IMR-90 (cell line): ENCODE results near the gene P4HA1. TPM values are rescaled to one million over a fixed set of nuclear protein-coding genes. Genes with fewer than 3 reads are reported as not detected.

Experiments
- ATAC-seq: fragments of 200-7000 bp; cut with Tn5 transposase; 2 replicates; pipeline ENCODE4 v1.9.1; 2020; ENCODE audit warnings: low read depth, mild to moderate bottlenecking, moderate library complexity
- BruUV-seq: library from RNA; stranded (reverse); fragments of 400-500 nt; replicated peaks from 2 replicates; lab custom pipeline; 2021; lab: Mats Ljungman, UMichigan
- CTCF ChIA-PET: fragments of 300-600 bp; formaldehyde crosslinking; extraction: SDS; loops from one replicate; lab custom pipeline; 2021; ENCODE audit warnings: antibody characterized with exemption; lab: Yijun Ruan, JAX
- POLR2A ChIA-PET: fragments of 300-600 bp; sonication (Branson Sonifier 250); formaldehyde crosslinking; loops from one replicate; lab custom pipeline; 2022; ENCODE audit warnings: antibody characterized with exemption; ENCODE audit not compliant: unreplicated experiment; lab: Charles Lee
- DNase-seq: peaks from one replicate; pipeline ENCODE4 v3.0.0; 2013
- H2AFZ ChIP-seq: replicated peaks from 2 replicates; pipeline ENCODE3; 2013; ENCODE audit warnings: low read length, mild to moderate bottlenecking; ENCODE audit not compliant: poor library complexity
- H2AK5ac ChIP-seq: 2 replicates; pipeline ENCODE4 v1.6.1; 2013; ENCODE audit warnings: low read depth, low read length, inconsistent platforms
- H2AK9ac ChIP-seq: replicated peaks from 2 replicates; pipeline ENCODE3; 2013; ENCODE audit warnings: mild to moderate bottlenecking, low read depth, low read length, moderate library complexity; ENCODE audit not compliant: poor library complexity
- H2BK120ac ChIP-seq: 2 replicates; pipeline ENCODE4 v1.6.1; 2013; ENCODE audit warnings: low read depth, low read length, inconsistent platforms
- H2BK15ac ChIP-seq: 3 replicates; pipeline ENCODE4 v1.6.1; 2013; ENCODE audit warnings: low read depth, low read length, inconsistent platforms
- H2BK20ac ChIP-seq: 2 replicates; pipeline ENCODE4 v1.6.1; 2013; ENCODE audit warnings: low read depth, mild to moderate bottlenecking, inconsistent platforms, low read length, moderate library complexity
- H2BK5ac ChIP-seq: 2 replicates; pipeline ENCODE4 v1.6.1; 2013; ENCODE audit warnings: mild to moderate bottlenecking, low read depth, low read length, inconsistent platforms; ENCODE audit not compliant: poor library complexity, severe bottlenecking
- H3K14ac ChIP-seq: replicated peaks from 2 replicates; pipeline ENCODE4 v1.6.1; 2013; ENCODE audit warnings: low read depth, low read length, inconsistent platforms
- H3K18ac ChIP-seq: 2 replicates; pipeline ENCODE4 v1.6.1; 2013; ENCODE audit warnings: low read depth, low read length, control low read depth
- H3K23ac ChIP-seq: 2 replicates; pipeline ENCODE4 v1.6.1; 2013; ENCODE audit warnings: low read depth, low read length, inconsistent platforms
- H3K27ac ChIP-seq: 2 replicates; pipeline ENCODE4 v1.5.1; 2013; ENCODE audit warnings: mild to moderate bottlenecking, control low read depth, low read length; ENCODE audit not compliant: insufficient read depth
- H3K27me3 ChIP-seq: 2 replicates; pipeline ENCODE4 v1.6.1; 2013; ENCODE audit warnings: low read length; ENCODE audit not compliant: control insufficient read depth, insufficient read depth
- H3K36me3 ChIP-seq: 2 replicates; pipeline ENCODE4 v1.6.1; 2013; ENCODE audit warnings: low read length, mixed read lengths; ENCODE audit not compliant: control insufficient read depth, insufficient read depth
- H3K4ac ChIP-seq: 2 replicates; pipeline ENCODE4 v1.6.1; 2013; ENCODE audit warnings: low read depth, low read length, inconsistent platforms
- H3K4me1 ChIP-seq: 2 replicates; pipeline ENCODE4 v1.6.1; 2013; ENCODE audit warnings: low read length, mixed read lengths; ENCODE audit not compliant: control insufficient read depth, insufficient read depth
- H3K4me2 ChIP-seq: 2 replicates; pipeline ENCODE4 v1.6.1; 2013; ENCODE audit warnings: low read depth, mild to moderate bottlenecking, control low read depth, low read length, moderate library complexity
- H3K4me3 ChIP-seq: 2 replicates; pipeline ENCODE4 v1.5.1; 2013; ENCODE audit warnings: low read depth, mild to moderate bottlenecking, control low read depth, low read length, moderate library complexity; ENCODE audit not compliant: insufficient read depth
- H3K56ac ChIP-seq: 2 replicates; pipeline ENCODE4 v1.6.1; 2013; ENCODE audit warnings: low read length, inconsistent platforms; ENCODE audit not compliant: insufficient read depth; ENCODE audit errors: extremely low read depth
- H3K79me1 ChIP-seq, 2 experiments: 2 replicates each; pipeline ENCODE4 v1.6.1; 2013; ENCODE audit warnings: low read length in 2 of 2, inconsistent platforms in 1 of 2, low read depth in 1 of 2
- H3K9ac ChIP-seq: 2 replicates; pipeline ENCODE4 v1.6.1; 2013; ENCODE audit warnings: low read depth, low read length, control low read depth
- H3K9me1 ChIP-seq: 2 replicates; pipeline ENCODE4 v1.6.1; 2013; ENCODE audit warnings: low read length, inconsistent platforms; ENCODE audit not compliant: insufficient read depth
- H3K9me3 ChIP-seq: 2 replicates; pipeline ENCODE4 v1.6.1; 2013; ENCODE audit warnings: low read length; ENCODE audit not compliant: control insufficient read depth, insufficient read depth
- H4K20me1 ChIP-seq: 2 replicates; pipeline ENCODE4 v1.6.1; 2013; ENCODE audit warnings: low read length, inconsistent platforms; ENCODE audit not compliant: insufficient read depth
- H4K5ac ChIP-seq: 2 replicates; pipeline ENCODE4 v1.6.1; 2013; ENCODE audit warnings: mild to moderate bottlenecking, low read depth, low read length, control low read depth
- H4K8ac ChIP-seq, 2 experiments: 2 replicates each; pipeline ENCODE4 v1.6.1; 2013; ENCODE audit warnings: low read depth in 2 of 2, low read length in 2 of 2, control low read depth in 1 of 2, inconsistent platforms in 1 of 2
- H4K91ac ChIP-seq: 2 replicates; pipeline ENCODE4 v1.6.1; 2013; ENCODE audit warnings: low read depth, low read length, inconsistent platforms; ENCODE audit not compliant: insufficient read depth
- CHD1 ChIP-seq: IDR thresholded peaks from 2 replicates; pipeline ENCODE4 v1.6.1; 2012; ENCODE audit warnings: low read depth, low read length, improper control_type of control experiment
- FOS ChIP-seq: fragments of 150-350 bp; IDR thresholded peaks from 2 replicates; pipeline ENCODE4 v1.6.1; 2016; ENCODE audit warnings: low read depth, low read length
- MAFK ChIP-seq: IDR thresholded peaks from 2 replicates; pipeline ENCODE4 v1.6.1; 2012; ENCODE audit warnings: low read depth, low read length, improper control_type of control experiment
- MAZ ChIP-seq: IDR thresholded peaks from 2 replicates; pipeline ENCODE4 v1.6.1; 2012; ENCODE audit warnings: low read depth, mild to moderate bottlenecking, low read length, improper control_type of control experiment, moderate library complexity, borderline replicate concordance
- MXI1 ChIP-seq: IDR thresholded peaks from 2 replicates; pipeline ENCODE4 v1.6.1; 2012; ENCODE audit warnings: low read depth, mild to moderate bottlenecking, low read length, moderate library complexity, borderline replicate concordance
- NFE2L2 ChIP-seq: fragments of 150-350 bp; IDR thresholded peaks from 2 replicates; pipeline ENCODE4 v1.6.1; 2016; ENCODE audit warnings: low read depth, mild to moderate bottlenecking, low read length
- POLR2A ChIP-seq: IDR thresholded peaks from 2 replicates; pipeline ENCODE4 v1.6.1; 2012; ENCODE audit warnings: mild to moderate bottlenecking, low read depth, low read length
- RCOR1 ChIP-seq: IDR thresholded peaks from 2 replicates; pipeline ENCODE4 v1.6.1; 2012; ENCODE audit warnings: mild to moderate bottlenecking, low read length, improper control_type of control experiment; ENCODE audit not compliant: insufficient replicate concordance
- RFX5 ChIP-seq: IDR thresholded peaks from 2 replicates; pipeline ENCODE4 v1.8.0; 2012; ENCODE audit warnings: low read depth, mild to moderate bottlenecking, low read length, moderate library complexity
- SMC3 ChIP-seq: fragments of 150-350 bp; IDR thresholded peaks from 2 replicates; pipeline ENCODE4 v1.6.1; 2016; ENCODE audit warnings: low read depth, mild to moderate bottlenecking, antibody characterized with exemption, low read length, moderate library complexity
- WGBS, 2 experiments: methylation state at CpG; one replicate each; pipeline versions ENCODE4 v1.1.5 to v1.1.7; 2013; ENCODE audit warnings: missing lambda C conversion rate in 2 of 2; ENCODE audit not compliant: insufficient read length in 1 of 2; ENCODE audit errors: extremely low coverage in 2 of 2; 5-methylcytosine and 5-hydroxymethylcytosine counted together
- dilution Hi-C: fragments of 300-500 bp; cut with HindIII; formaldehyde crosslinking; loops from one replicate; pipeline ENCODE4 v1.14.3; 2018; ENCODE audit warnings: low sequenced_read_pairs; ENCODE audit not compliant: unreplicated experiment
- in situ Hi-C: fragments of 300-500 bp; cut with MboI; formaldehyde crosslinking; loops from 3 replicates; pipeline ENCODE4 v1.14.3; 2019; ENCODE audit warnings: low sequenced_read_pairs, inconsistent platforms, mixed read lengths
- intact Hi-C: fragments of 100-400 bp; cut with micrococcal nuclease; formaldehyde crosslinking; loops from 2 replicates; pipeline ENCODE4 v1.10.0; 2022
- polyA plus RNA-seq, 3 experiments: library from polyadenylated mRNA; depleted of rRNA; stranded (reverse); fragments of >200 nt; gene quantifications; 2 replicates each; pipeline ENCODE4 v1.2.3, GENCODE V29; 2012; ENCODE audit warnings: low replicate concordance in 1 of 3
- total RNA-seq: library from RNA; depleted of rRNA; stranded (reverse); fragments of >200 nt; gene quantifications from 2 replicates; pipeline ENCODE4 v1.2.3, GENCODE V29; 2012

Gene P4HA1
- total and polyA plus RNA-seq, 2 of the 4 experiments (the other 2 are of a cell fraction) = 178 to 241 TPM

DNA sequence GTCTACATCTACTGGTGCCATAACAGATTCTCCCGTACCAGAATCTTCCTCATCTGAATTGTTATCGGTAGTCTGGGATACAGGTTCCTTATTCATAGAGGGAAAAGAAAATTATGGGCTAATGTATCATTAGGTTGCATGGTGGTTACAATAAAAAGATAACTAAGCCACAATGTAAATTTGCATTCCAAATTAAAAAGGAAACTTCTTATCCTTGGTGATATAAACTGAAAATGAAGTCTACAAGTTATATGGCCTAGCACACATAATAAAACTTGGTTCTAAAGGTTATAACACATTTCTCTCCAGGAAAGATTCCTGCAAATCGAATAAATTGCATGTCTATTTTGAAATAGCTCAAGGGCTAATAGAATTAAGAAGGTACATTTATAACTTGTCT lies 38.1 kb upstream of the P4HA1 start:
- TF ChIP-seq RCOR1 (no peak), CHD1 (no peak), MAZ (no peak), FOS (no peak), SMC3 (no peak), NFE2L2 (no peak), POLR2A (no peak), MAFK (no peak), MXI1 (no peak), RFX5 (no peak)
- no peak overlapping the region for H2AK9ac ChIP-seq
- no peak overlapping the region for H2BK20ac ChIP-seq
- peaks cover 7 to 9% of the 10 kb centered on the region in 2 experiments; a peak in 3 of 4 replicates for H3K79me1 ChIP-seq
- no peak overlapping the region for H2BK120ac ChIP-seq
- dilution Hi-C loops (no loop called here), intact Hi-C loops (no loop called here), in situ Hi-C loops (no loop called here)
- no peak overlapping the region for H3K18ac ChIP-seq
- H2AK5ac ChIP-seq = no peak overlapping the region
- no peak overlapping the region for H3K9ac ChIP-seq
- H3K23ac ChIP-seq = no peak overlapping the region
- no peaks in the 10 kb centered on the region for H3K9me3 ChIP-seq
- WGBS, 2 experiments = no CpG with 5 or more reads among the region's 3 CpGs
- no peaks in the 10 kb centered on the region for H4K20me1 ChIP-seq
- H3K4me3 ChIP-seq = no peak overlapping the region
- no peak overlapping the region for H3K27ac ChIP-seq
- ATAC-seq (no peak), DNase-seq (no peak)
- no peak overlapping the region for H4K8ac ChIP-seq
- POLR2A ChIA-PET = no interaction called here
- no peaks in the 10 kb centered on the region for H3K4me1 ChIP-seq
- H2BK5ac ChIP-seq = no peak overlapping the region
- BruUV-seq = no TSS peak
- CTCF ChIA-PET = no interaction called here
- H2AFZ ChIP-seq = no peak overlapping the region
- H3K27me3 ChIP-seq = no peaks in the 10 kb centered on the region
- H3K9me1 ChIP-seq = 0 out of 2 replicates have a peak, but pooled peaks cover 7% of the 10 kb centered on the region
- no peak overlapping the region for H3K4ac ChIP-seq
- H4K5ac ChIP-seq = no peak overlapping the region
- no peak overlapping the region for H3K14ac ChIP-seq
- no peak overlapping the region for H4K91ac ChIP-seq
- H3K56ac ChIP-seq = no peak overlapping the region
- H3K4me2 ChIP-seq = no peak overlapping the region
- peaks cover 37% of the 10 kb centered on the region for H3K36me3 ChIP-seq
- H2BK15ac ChIP-seq = no peak overlapping the region
